Measurements from ENCODE around the gene SCARB1. TPM values are rescaled to one million over a fixed set of nuclear protein-coding genes. Genes with fewer than 3 reads are reported as not detected.

SCARB1 gene
- total and polyA plus RNA-seq, 2 donors: 3.2 to 16.7 TPM

- DNase-seq (ENCODE audit: low read depth in 6 of 9, low spot score in 9 of 9): no peak
- Histone ChIP-seq H3K27ac (ENCODE audit: low read depth in 1 of 2, low read length in 1 of 2) (no peak overlapping the region), H3K36me3 (ENCODE audit: control insufficient read depth in 2 of 2, insufficient read depth in 2 of 2, low read length in 1 of 2) (no peaks in the 10 kb centered on the region), H3K4me3 (ENCODE audit: low read length in 2 of 2) (no peak overlapping the region), H3K9me3 (ENCODE audit: control insufficient read depth in 2 of 2, insufficient read depth in 1 of 2, low read length in 1 of 2) (no peaks in the 10 kb centered on the region), H3K27me3 (ENCODE audit: control insufficient read depth in 2 of 2, insufficient read depth in 1 of 2, low read length in 1 of 2) (no peaks in the 10 kb centered on the region), H3K4me1 (ENCODE audit: control insufficient read depth in 2 of 2, insufficient read depth in 2 of 2, low read length in 2 of 2) (no peaks in the 10 kb centered on the region)
- 97% methylated on average over 9 of the region's 9 CpGs for WGBS
Observed at GRCh38 chr12:124820199-124820598, 43.5 kb downstream of the SCARB1 start.

- Histone ChIP-seq H3K9me3 (ENCODE audit: control insufficient read depth in 2 of 2, insufficient read depth in 1 of 2, low read length in 1 of 2) (no peaks in the 10 kb centered on the region), H3K27ac (ENCODE audit: low read depth in 1 of 2, low read length in 1 of 2) (no peak overlapping the region), H3K4me3 (ENCODE audit: low read length in 2 of 2) (no peak overlapping the region), H3K36me3 (ENCODE audit: control insufficient read depth in 2 of 2, insufficient read depth in 2 of 2, low read length in 1 of 2) (no peaks in the 10 kb centered on the region), H3K4me1 (ENCODE audit: control insufficient read depth in 2 of 2, insufficient read depth in 2 of 2, low read length in 2 of 2) (no peaks in the 10 kb centered on the region), H3K27me3 (ENCODE audit: control insufficient read depth in 2 of 2, insufficient read depth in 1 of 2, low read length in 1 of 2) (no peaks in the 10 kb centered on the region)
- DNase-seq (ENCODE audit: low read depth in 6 of 9, low spot score in 9 of 9): no peak
- 99% methylated on average over 10 of the region's 10 CpGs for WGBS
Observed at GRCh38 chr12:124819525-124819924, 44.1 kb downstream of the SCARB1 start.

DNA sequence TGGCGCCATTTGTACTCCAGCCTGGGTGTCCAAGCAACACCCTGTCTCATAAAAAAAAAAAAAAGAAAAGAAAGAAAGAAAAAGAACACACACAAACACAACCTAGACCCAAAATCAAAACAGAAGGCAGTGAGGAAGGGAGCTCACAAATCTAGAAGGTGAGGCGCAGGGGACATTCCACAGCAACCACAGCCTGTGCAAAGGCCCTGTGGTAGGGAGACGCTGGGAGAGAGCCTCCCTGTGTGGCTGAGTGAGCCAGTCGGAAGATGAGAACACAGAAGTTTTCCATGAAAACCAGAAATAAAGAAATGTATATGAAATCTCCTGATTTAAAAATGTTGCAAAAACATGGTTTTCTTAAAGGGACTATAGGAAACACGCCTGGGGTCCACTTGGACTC, 44.6 kb downstream of the SCARB1 start:
- Histone ChIP-seq H3K4me3 (ENCODE audit: low read length in 2 of 2) (no peak overlapping the region), H3K36me3 (ENCODE audit: control insufficient read depth in 2 of 2, insufficient read depth in 2 of 2, low read length in 1 of 2) (peaks cover 0 to 1% of the 10 kb centered on the region in 2 donors), H3K9me3 (ENCODE audit: control insufficient read depth in 2 of 2, insufficient read depth in 1 of 2, low read length in 1 of 2) (no peaks in the 10 kb centered on the region), H3K27me3 (ENCODE audit: control insufficient read depth in 2 of 2, insufficient read depth in 1 of 2, low read length in 1 of 2) (no peaks in the 10 kb centered on the region), H3K4me1 (ENCODE audit: control insufficient read depth in 2 of 2, insufficient read depth in 2 of 2, low read length in 2 of 2) (no peaks in the 10 kb centered on the region), H3K27ac (ENCODE audit: low read depth in 1 of 2, low read length in 1 of 2) (no peak overlapping the region)
- DNase-seq (ENCODE audit: low read depth in 6 of 9, low spot score in 9 of 9): no peak
- 79% methylated on average over 5 of the region's 5 CpGs for WGBS

GRCh38 chr12:124817076-124818000, 46.3 kb downstream of the SCARB1 start:
- peaks cover 0 to 4% of the 10 kb centered on the region in 2 donors for H3K9me3 ChIP-seq (ENCODE audit: control insufficient read depth in 2 of 2, insufficient read depth in 1 of 2, low read length in 1 of 2)
- no peak for DNase-seq (ENCODE audit: low read depth in 6 of 9, low spot score in 9 of 9)
- WGBS: 98% methylated on average over 31 of the region's 31 CpGs

GRCh38 chr12:124816295-124816854, 47.3 kb downstream of the SCARB1 start:
- WGBS: 97% methylated on average over 15 of the region's 15 CpGs
- Histone ChIP-seq H3K9me3 (ENCODE audit: control insufficient read depth in 2 of 2, insufficient read depth in 1 of 2, low read length in 1 of 2) (peaks cover 0 to 7% of the 10 kb centered on the region in 2 donors), H3K4me1 (ENCODE audit: control insufficient read depth in 2 of 2, insufficient read depth in 2 of 2, low read length in 2 of 2) (no peaks in the 10 kb centered on the region), H3K27ac (ENCODE audit: low read depth in 1 of 2, low read length in 1 of 2) (no peak overlapping the region), H3K36me3 (ENCODE audit: control insufficient read depth in 2 of 2, insufficient read depth in 2 of 2, low read length in 1 of 2) (peaks cover 2 to 6% of the 10 kb centered on the region in 2 donors), H3K27me3 (ENCODE audit: control insufficient read depth in 2 of 2, insufficient read depth in 1 of 2, low read length in 1 of 2) (no peaks in the 10 kb centered on the region), H3K4me3 (ENCODE audit: low read length in 2 of 2) (no peak overlapping the region)
- no peak for DNase-seq (ENCODE audit: low read depth in 6 of 9, low spot score in 9 of 9)

More at GRCh38 chr12:124817076-124818000, 46.3 kb downstream of the SCARB1 start:
- peaks cover 2 to 6% of the 10 kb centered on the region in 2 donors for H3K36me3 ChIP-seq (ENCODE audit: control insufficient read depth in 2 of 2, insufficient read depth in 2 of 2, low read length in 1 of 2)
- H3K27me3 ChIP-seq (ENCODE audit: control insufficient read depth in 2 of 2, insufficient read depth in 1 of 2, low read length in 1 of 2): no peaks in the 10 kb centered on the region
- H3K27ac ChIP-seq (ENCODE audit: low read depth in 1 of 2, low read length in 1 of 2): no peak overlapping the region
- no peaks in the 10 kb centered on the region for H3K4me1 ChIP-seq (ENCODE audit: control insufficient read depth in 2 of 2, insufficient read depth in 2 of 2, low read length in 2 of 2)
- H3K4me3 ChIP-seq (ENCODE audit: low read length in 2 of 2): no peak overlapping the region

DNA sequence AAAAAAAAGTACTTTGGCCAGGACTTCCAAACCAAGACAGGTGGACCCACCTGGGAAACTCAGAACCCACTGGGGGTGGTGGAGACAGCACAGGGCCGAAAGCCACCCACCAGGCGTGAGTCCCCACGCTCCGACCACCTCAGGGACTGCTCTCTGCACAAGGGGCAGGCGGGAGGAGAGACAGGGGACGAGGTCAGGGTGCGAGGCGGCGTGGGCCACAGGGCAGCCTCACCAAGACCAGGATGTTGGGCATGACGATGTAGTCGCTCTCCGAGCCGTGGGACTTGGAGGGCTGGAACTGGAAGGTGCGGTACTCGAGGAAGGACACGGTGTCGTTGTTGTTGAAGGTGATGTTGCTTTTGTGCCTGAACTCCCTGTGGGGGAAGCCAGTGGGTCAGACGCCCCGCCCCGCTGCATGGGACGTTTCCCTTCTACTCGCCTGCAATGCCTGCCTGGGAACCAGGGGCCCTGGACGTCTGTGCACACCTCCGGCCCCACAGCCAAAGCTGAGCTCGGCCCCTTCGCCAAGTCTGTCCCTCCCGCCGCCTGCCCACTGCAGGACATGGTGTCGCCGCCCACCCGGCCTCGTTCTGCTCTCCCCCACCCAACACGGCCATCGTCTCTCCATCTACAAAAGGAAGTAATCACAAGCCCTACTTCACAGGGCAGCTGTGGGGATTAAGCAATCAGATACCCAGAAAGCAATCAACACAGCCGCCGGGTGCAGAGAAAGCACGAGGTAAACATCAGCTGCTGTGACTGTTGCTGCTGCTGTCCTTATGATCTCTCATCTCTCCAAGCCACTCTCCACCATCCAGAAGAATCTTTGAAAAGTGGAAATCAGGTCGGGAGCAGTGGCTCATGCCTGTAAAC, 48.7 kb downstream of the SCARB1 start:
- H3K36me3 ChIP-seq (ENCODE audit: control insufficient read depth in 2 of 2, insufficient read depth in 2 of 2, low read length in 1 of 2): peaks cover 2 to 6% of the 10 kb centered on the region in 2 donors
- no peak for DNase-seq (ENCODE audit: low read depth in 6 of 9, low spot score in 9 of 9)
- peaks cover 0 to 7% of the 10 kb centered on the region in 2 donors for H3K9me3 ChIP-seq (ENCODE audit: control insufficient read depth in 2 of 2, insufficient read depth in 1 of 2, low read length in 1 of 2)
- no peak overlapping the region for H3K4me3 ChIP-seq (ENCODE audit: low read length in 2 of 2)
- H3K27ac ChIP-seq (ENCODE audit: low read depth in 1 of 2, low read length in 1 of 2): no peak overlapping the region
- H3K4me1 ChIP-seq (ENCODE audit: control insufficient read depth in 2 of 2, insufficient read depth in 2 of 2, low read length in 2 of 2): no peaks in the 10 kb centered on the region
- H3K27me3 ChIP-seq (ENCODE audit: control insufficient read depth in 2 of 2, insufficient read depth in 1 of 2, low read length in 1 of 2): no peaks in the 10 kb centered on the region
- WGBS: 98% methylated on average over 38 of the region's 38 CpGs

DNA sequence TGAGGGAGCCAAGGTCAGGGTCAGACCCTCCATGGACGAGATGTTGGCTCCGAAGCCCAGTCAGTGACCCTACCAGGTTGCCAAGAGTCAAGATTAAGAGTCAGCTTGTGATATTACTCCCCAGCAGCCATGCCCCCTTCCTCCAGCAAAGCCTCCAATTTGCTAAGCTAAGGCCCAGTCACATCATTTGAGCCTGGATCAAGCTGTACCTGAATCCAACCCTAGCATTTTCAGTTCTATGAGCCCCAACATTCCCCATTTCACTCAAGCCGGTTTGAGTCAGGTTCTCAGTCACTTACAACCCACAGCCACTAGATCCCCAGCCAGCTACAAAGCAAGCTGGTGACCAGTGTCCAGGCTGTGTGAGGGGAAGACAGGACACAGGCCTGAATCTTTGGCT, 49.9 kb downstream of the SCARB1 start:
- Histone ChIP-seq H3K4me1 (ENCODE audit: control insufficient read depth in 2 of 2, insufficient read depth in 2 of 2, low read length in 2 of 2) (no peaks in the 10 kb centered on the region), H3K27me3 (ENCODE audit: control insufficient read depth in 2 of 2, insufficient read depth in 1 of 2, low read length in 1 of 2) (no peaks in the 10 kb centered on the region), H3K36me3 (ENCODE audit: control insufficient read depth in 2 of 2, insufficient read depth in 2 of 2, low read length in 1 of 2) (peaks cover 2 to 6% of the 10 kb centered on the region in 2 donors), H3K27ac (ENCODE audit: low read depth in 1 of 2, low read length in 1 of 2) (no peak overlapping the region), H3K4me3 (ENCODE audit: low read length in 2 of 2) (no peak overlapping the region), H3K9me3 (ENCODE audit: control insufficient read depth in 2 of 2, insufficient read depth in 1 of 2, low read length in 1 of 2) (peaks cover 0 to 7% of the 10 kb centered on the region in 2 donors)
- no peak for DNase-seq (ENCODE audit: low read depth in 6 of 9, low spot score in 9 of 9)
- WGBS: 97% methylated on average over 3 of the region's 3 CpGs

- no peaks in the 10 kb centered on the region for H3K27me3 ChIP-seq (ENCODE audit: control insufficient read depth in 2 of 2, insufficient read depth in 1 of 2, low read length in 1 of 2)
- peaks cover 2 to 6% of the 10 kb centered on the region in 2 donors for H3K36me3 ChIP-seq (ENCODE audit: control insufficient read depth in 2 of 2, insufficient read depth in 2 of 2, low read length in 1 of 2)
- H3K4me3 ChIP-seq (ENCODE audit: low read length in 2 of 2): no peak overlapping the region
- no peak for DNase-seq (ENCODE audit: low read depth in 6 of 9, low spot score in 9 of 9)
- no peaks in the 10 kb centered on the region for H3K4me1 ChIP-seq (ENCODE audit: control insufficient read depth in 2 of 2, insufficient read depth in 2 of 2, low read length in 2 of 2)
- peaks cover 0 to 7% of the 10 kb centered on the region in 2 donors for H3K9me3 ChIP-seq (ENCODE audit: control insufficient read depth in 2 of 2, insufficient read depth in 1 of 2, low read length in 1 of 2)
- WGBS: 100% methylated on average over 2 of the region's 2 CpGs
- H3K27ac ChIP-seq (ENCODE audit: low read depth in 1 of 2, low read length in 1 of 2): no peak overlapping the region
Observed at GRCh38 chr12:124812979-124813378, 50.7 kb downstream of the SCARB1 start.

All from thymus (tissue), 11 donors.